ENCODE measurements around the gene C17orf107.
"Not testable (repeated sequence)": the region's sequence is repeated elsewhere in the genome, so short reads cannot be mapped to it uniquely, and the experiment has no call there.

The C17orf107 gene

GRCh38 chr17:4869058-4869998, 30.0 kb upstream of the C17orf107 start:
- in situ Hi-C loops (cut with HindIII; ENCODE audit: low pct_ligation_motif_present, low pct_unique_long_range_greater_than_20kb, low sequenced_read_pairs); DNase-seq: not testable (repeated sequence)

DNA sequence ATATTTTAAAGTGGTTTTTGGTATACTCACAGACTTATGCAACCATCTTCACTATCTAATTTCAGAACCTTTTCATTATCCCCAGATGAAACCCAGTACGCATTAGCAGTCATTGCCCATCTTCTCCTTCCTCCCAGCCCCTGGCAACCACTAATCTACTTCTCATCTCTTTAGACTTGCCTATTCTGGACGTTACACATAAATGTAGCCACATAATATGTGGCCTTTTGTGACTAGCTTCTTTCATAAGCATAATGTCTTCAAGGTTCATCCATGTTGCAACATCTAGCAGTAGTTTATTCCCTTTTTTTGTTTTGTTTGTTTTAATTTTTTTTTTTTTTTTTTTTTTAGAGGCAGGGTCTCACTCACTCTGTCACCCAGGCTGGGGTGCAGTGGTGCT, 28.5 kb upstream of the C17orf107 start:
- in situ Hi-C loops (cut with HindIII; ENCODE audit: low pct_ligation_motif_present, low pct_unique_long_range_greater_than_20kb, low sequenced_read_pairs): no loop called here
- DNase-seq: no peak

DNA sequence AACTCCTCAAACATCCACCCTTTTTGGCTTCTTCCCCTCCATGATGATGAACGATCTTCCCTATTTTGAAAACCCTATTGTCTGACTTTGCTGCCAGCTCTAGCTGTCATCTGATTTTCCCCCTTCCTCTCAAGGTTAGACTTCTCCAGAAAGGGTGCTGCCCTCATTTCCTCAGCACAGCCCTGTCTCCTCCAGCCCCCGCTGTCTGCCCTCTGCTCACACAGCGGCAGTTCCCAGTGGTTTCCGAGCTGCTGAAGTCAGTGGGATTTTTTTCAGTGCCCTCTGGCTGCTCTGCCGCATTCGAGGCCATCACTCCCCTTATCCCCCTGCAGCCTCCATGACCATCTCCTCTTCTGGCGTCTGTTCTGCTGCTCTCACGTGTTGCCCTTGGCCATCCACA, 26.6 kb upstream of the C17orf107 start:
- DNase-seq: no peak
- in situ Hi-C loops (cut with HindIII; ENCODE audit: low pct_ligation_motif_present, low pct_unique_long_range_greater_than_20kb, low sequenced_read_pairs): no loop called here

GRCh38 chr17:4877089-4877488, 22.2 kb upstream of the C17orf107 start:
- in situ Hi-C loops (cut with HindIII; ENCODE audit: low pct_ligation_motif_present, low pct_unique_long_range_greater_than_20kb, low sequenced_read_pairs): no loop called here
- DNase-seq: no peak

DNA sequence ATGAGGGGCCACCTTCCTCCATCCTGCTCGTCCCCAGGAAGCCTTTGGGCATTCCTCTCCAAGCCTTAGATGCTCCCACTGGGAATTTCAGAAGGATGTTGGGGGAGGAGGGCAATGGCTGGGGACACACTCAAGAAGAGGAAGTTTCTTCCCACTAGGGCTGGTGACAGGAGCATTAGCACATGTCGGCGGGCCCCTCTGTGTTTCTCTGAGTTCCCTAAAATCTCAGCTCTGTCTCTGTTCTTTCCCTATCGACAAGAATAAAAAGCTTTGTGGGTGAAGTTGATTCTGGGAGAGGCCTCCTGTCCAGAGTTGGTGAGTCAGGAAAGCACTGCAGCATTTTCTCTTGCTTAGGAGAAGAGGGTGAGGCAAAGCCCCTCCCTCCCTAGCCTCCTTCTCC, 19.7 kb upstream of the C17orf107 start:
- in situ Hi-C loops (cut with HindIII; ENCODE audit: low pct_ligation_motif_present, low pct_unique_long_range_greater_than_20kb, low sequenced_read_pairs): no loop called here
- no peak for DNase-seq

- in situ Hi-C loops (cut with HindIII; ENCODE audit: low pct_ligation_motif_present, low pct_unique_long_range_greater_than_20kb, low sequenced_read_pairs): no loop called here
- no peak for DNase-seq
Observed at GRCh38 chr17:4880857-4881256, 18.5 kb upstream of the C17orf107 start.

DNA sequence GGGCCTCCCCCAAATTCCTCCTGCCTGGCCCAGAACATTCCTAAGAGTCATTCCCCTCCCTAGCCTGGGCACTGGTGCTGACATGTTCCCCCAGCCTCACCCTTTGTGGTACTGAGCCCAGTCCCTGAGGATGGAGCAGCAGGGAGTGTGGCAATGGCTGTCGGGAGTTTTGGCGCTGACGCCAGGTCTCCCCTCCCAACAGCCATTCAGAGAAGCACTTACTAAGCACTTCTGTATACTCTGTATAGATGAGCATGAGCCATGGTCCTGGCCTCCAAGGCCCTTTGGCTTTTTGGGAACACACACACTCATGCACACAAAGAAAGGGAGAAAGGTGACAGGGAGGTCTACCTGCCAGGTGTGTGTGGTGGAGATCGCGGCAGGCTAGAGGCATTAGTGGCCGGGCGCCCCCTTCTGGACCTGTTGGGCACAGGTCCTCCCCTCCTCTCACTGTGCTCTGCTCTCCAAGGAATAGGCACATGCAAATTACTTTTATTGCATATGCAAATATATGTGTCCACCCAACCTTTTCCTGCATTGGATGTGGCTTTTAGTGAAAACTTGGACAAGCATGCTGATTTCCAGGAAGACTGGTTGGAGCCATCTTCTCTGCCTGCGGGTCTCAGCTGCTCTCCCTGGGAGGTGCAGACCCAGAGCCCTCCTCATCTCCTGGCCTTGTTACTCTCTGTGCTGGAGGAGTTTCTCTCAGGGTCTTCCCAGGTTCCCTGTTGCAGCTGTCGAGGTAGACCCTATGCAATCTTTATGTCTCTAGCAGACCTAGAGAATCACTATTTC, 17.4 kb upstream of the C17orf107 start:
- peak; percentile 46 for DNase-seq
- in situ Hi-C loops (cut with HindIII; ENCODE audit: low pct_ligation_motif_present, low pct_unique_long_range_greater_than_20kb, low sequenced_read_pairs): no loop called here

DNA sequence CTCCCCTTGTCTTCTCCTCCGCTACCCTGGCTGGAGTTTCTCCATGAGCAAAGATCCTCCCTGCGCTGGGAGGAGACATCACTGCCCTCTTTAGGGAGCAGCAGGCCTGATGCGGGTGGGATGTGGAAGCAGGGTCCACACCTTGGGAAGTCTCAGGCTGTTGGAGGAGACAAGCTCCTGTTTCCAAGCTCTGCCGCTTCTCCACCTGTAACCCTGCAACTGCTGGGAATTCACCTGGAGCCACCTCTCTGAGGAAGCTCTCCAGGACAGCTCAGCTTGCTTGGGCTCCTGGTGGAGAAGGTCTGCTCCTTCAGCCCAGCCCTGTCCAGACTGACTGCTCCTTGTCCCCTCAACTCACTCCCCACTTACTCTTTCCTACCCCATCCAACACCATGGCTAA, 14.8 kb upstream of the C17orf107 start:
- in situ Hi-C loops (cut with HindIII; ENCODE audit: low pct_ligation_motif_present, low pct_unique_long_range_greater_than_20kb, low sequenced_read_pairs): no loop called here
- no peak for DNase-seq

- in situ Hi-C loops (cut with HindIII; ENCODE audit: low pct_ligation_motif_present, low pct_unique_long_range_greater_than_20kb, low sequenced_read_pairs): no loop called here
- no peak for DNase-seq
Observed at GRCh38 chr17:4886830-4887229, 12.5 kb upstream of the C17orf107 start.

- in situ Hi-C loops (cut with HindIII; ENCODE audit: low pct_ligation_motif_present, low pct_unique_long_range_greater_than_20kb, low sequenced_read_pairs): no loop called here
- no peak for DNase-seq
Observed at GRCh38 chr17:4887581-4887980, 11.8 kb upstream of the C17orf107 start.

DNA sequence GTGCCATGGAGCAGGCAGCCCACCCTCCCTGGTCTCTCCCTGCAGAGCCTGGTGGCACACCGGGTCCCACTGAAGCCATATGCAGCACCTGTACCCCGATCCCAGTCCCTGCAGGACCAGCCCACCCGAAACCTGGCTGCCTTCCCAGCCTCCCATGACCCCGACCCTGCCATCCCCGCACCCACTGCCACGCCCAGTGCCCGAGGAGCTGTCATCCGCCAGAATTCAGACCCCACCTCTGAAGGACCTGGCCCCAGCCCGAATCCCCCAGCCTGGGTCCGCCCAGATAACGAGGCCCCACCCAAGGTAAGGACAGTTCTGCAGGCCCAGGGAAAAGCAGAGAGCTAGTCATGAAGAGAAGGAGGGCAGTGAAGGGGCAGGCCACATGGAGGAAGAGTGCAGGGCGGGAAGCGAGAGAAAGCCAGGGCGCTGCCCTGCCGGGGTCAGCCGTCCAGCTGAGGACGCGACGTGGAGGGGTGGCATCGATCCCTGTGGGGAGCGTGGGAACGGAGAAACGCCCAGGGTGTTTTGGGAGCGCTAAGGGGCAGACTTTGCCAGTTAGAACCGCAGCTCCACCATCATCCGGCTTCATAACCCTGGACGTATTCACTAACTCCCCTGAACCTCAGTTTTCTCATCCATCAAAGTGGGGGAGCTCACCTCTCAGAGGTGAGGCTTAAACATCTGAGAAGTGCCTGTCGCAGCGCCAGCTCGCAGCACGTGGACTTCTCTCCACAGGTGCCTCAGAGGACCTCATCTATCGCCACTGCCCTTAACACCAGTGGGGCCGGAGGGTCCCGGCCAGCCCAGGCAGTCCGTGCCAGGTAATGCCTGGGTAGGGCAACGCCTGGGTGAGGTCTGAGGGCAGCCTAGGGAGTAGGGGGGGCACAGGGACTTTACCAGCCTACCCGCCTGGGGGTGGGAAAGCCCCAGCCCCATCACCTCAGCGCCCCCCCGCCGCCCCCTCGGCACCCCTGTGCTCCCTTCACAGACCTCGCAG, 7.6 kb upstream of the C17orf107 start:
- no peak for DNase-seq
- in situ Hi-C loops (cut with HindIII; ENCODE audit: low pct_ligation_motif_present, low pct_unique_long_range_greater_than_20kb, low sequenced_read_pairs): no loop called here

GRCh38 chr17:4892499-4893221, 6.7 kb upstream of the C17orf107 start:
- in situ Hi-C loops (cut with HindIII; ENCODE audit: low pct_ligation_motif_present, low pct_unique_long_range_greater_than_20kb, low sequenced_read_pairs): no loop called here
- no peak for DNase-seq

- DNase-seq: no peak
- in situ Hi-C loops (cut with HindIII; ENCODE audit: low pct_ligation_motif_present, low pct_unique_long_range_greater_than_20kb, low sequenced_read_pairs): no loop called here
Observed at GRCh38 chr17:4893272-4893671, 6.1 kb upstream of the C17orf107 start.

DNA sequence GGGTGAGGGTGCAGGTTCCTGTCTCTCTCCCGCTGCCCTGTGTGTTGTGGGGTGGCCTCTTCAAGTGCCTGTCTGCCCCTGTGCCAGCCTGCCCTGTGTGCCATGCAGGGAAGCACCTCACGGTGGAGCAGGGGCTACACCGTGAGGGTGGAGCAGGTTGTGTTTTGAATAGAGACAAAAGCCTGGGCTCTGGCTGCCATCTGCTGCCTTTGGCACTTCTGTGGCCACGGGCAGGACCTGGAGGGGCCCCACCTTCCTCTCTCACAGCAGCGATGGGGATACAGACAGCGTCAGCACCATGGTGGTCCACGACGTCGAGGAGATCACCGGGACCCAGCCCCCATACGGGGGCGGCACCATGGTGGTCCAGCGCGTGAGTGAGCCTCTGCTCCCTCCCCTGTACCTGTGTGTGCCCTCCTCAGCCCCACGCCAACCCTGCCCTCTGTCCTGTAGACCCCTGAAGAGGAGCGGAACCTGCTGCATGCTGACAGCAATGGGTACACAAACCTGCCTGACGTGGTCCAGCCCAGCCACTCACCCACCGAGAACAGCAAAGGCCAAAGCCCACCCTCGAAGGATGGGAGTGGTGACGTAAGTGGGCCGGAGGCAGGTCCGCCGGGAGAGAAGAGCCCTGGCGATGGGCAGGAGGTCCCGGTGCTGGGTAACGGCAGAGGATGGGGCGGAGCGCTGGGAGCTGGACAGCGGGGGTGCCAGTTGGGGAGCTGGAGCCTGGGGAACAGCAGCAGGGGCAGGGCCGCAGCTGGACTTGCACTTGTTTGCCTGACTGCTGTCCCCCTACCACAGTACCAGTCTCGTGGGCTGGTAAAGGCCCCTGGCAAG, 5.4 kb upstream of the C17orf107 start:
- in situ Hi-C loops (cut with HindIII; ENCODE audit: low pct_ligation_motif_present, low pct_unique_long_range_greater_than_20kb, low sequenced_read_pairs): no loop called here
- no peak for DNase-seq

DNA sequence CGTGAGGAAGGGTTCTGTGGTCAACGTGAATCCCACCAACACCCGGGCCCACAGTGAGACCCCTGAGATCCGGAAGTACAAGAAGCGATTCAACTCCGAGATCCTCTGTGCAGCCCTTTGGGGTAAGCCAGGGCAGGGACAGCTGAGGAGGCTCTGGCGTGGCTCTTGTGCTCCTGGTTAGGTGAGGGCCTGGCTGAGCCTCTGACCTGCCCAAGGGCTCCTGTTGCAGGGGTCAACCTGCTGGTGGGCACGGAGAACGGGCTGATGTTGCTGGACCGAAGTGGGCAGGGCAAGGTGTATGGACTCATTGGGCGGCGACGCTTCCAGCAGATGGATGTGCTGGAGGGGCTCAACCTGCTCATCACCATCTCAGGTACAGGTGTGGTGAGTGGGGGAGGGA, 4.2 kb upstream of the C17orf107 start:
- no peak for DNase-seq
- in situ Hi-C loops (cut with HindIII; ENCODE audit: low pct_ligation_motif_present, low pct_unique_long_range_greater_than_20kb, low sequenced_read_pairs): no loop called here

- in situ Hi-C loops (cut with HindIII; ENCODE audit: low pct_ligation_motif_present, low pct_unique_long_range_greater_than_20kb, low sequenced_read_pairs): no loop called here
- no peak for DNase-seq
Observed at GRCh38 chr17:4895657-4896331, 3.5 kb upstream of the C17orf107 start.

Measured in ACHN (cell line).